ENCODE data around the gene SPA17.

GRCh38 chr11:124745835-124746620 is 72.3 kb downstream of the SPA17 start:
- no peak for TF ChIP-seq REST (IDR thresholded peaks at IDR 0.05; ENCODE audit: insufficient read depth in 1 of 2, low read depth in 2 of 2, low read length in 2 of 2)
- no peak for TF ChIP-seq POLR2AphosphoS5 (IDR thresholded peaks at IDR 0.05; ENCODE audit: low read depth, low read length)
- no peak for TF ChIP-seq TAF1 (IDR thresholded peaks at IDR 0.05; ENCODE audit: borderline replicate concordance, insufficient read depth, low read length)
- no peak for TF ChIP-seq SIN3A (IDR thresholded peaks at IDR 0.05; ENCODE audit: borderline replicate concordance, insufficient read depth, low read length)

Data from PFSK-1 (cell line).